Measurements from ENCODE around the gene CLSTN3.
A peak's percentile ranks its signal among the peaks of the same experiment; 100 is the strongest.

The CLSTN3 gene

GRCh38 chr12:7129872-7130691 lies at the start of gene CLSTN3:
Gene CLSTN3 (plus strand): TSS chr12:7130371. CDS start chr12:7130649, 278 bp downstream.
- DNase-seq: peak; percentile 73

- DNase-seq: no peak
Observed at GRCh38 chr12:7081037-7081436, 49.1 kb upstream of the CLSTN3 start.

- DNase-seq: no peak
Observed at GRCh38 chr12:7083125-7083524, 47.0 kb upstream of the CLSTN3 start.

GRCh38 chr12:7089196-7089871 lies 40.8 kb upstream of the CLSTN3 start:
- no peak for DNase-seq

GRCh38 chr12:7090222-7090998 lies 39.8 kb upstream of the CLSTN3 start:
- DNase-seq: no peak

- DNase-seq: no peak
Observed at GRCh38 chr12:7091171-7091570, 39.0 kb upstream of the CLSTN3 start.

GRCh38 chr12:7091660-7092228 lies 38.4 kb upstream of the CLSTN3 start:
- DNase-seq: no peak

- peak; percentile 93 for DNase-seq
Observed at GRCh38 chr12:7092229-7092985, 37.8 kb upstream of the CLSTN3 start, which contains the start of gene C1R. Gene C1R (minus strand): TSS chr12:7092445. CDS start chr12:7092388, 57 bp downstream.

- no peak for DNase-seq
Observed at GRCh38 chr12:7092986-7093460, 37.1 kb upstream of the CLSTN3 start.

GRCh38 chr12:7093486-7093885 lies 36.7 kb upstream of the CLSTN3 start:
- DNase-seq: no peak

- DNase-seq: peak; percentile 38
Observed at GRCh38 chr12:7093892-7094291, 36.3 kb upstream of the CLSTN3 start.

GRCh38 chr12:7096006-7096932 lies 33.9 kb upstream of the CLSTN3 start:
- no peak for DNase-seq

- no peak for DNase-seq
Observed at GRCh38 chr12:7096979-7097378, 33.2 kb upstream of the CLSTN3 start.

- DNase-seq: no peak
Observed at GRCh38 chr12:7099290-7099996, 30.7 kb upstream of the CLSTN3 start.

GRCh38 chr12:7100239-7100638 lies 29.9 kb upstream of the CLSTN3 start:
- no peak for DNase-seq

GRCh38 chr12:7101047-7101693 lies 29.0 kb upstream of the CLSTN3 start:
- DNase-seq: no peak

GRCh38 chr12:7101694-7102131 lies 28.5 kb upstream of the CLSTN3 start:
- no peak for DNase-seq

- no peak for DNase-seq
Observed at GRCh38 chr12:7102582-7102981, 27.6 kb upstream of the CLSTN3 start.

GRCh38 chr12:7103837-7104584 lies 26.2 kb upstream of the CLSTN3 start:
- DNase-seq: no peak

All from fibroblast of upper back skin (primary cell).